HG03064 (cell line): Measurements from ENCODE around the gene C20orf144.

Source experiments
- ATAC-seq: cut with Tn5 transposase; IDR thresholded peaks from one replicate; pipeline ENCODE4 v1.9.1; 2021; ENCODE audit warnings: low read depth; ENCODE audit not compliant: unreplicated experiment

The C20orf144 gene

DNA sequence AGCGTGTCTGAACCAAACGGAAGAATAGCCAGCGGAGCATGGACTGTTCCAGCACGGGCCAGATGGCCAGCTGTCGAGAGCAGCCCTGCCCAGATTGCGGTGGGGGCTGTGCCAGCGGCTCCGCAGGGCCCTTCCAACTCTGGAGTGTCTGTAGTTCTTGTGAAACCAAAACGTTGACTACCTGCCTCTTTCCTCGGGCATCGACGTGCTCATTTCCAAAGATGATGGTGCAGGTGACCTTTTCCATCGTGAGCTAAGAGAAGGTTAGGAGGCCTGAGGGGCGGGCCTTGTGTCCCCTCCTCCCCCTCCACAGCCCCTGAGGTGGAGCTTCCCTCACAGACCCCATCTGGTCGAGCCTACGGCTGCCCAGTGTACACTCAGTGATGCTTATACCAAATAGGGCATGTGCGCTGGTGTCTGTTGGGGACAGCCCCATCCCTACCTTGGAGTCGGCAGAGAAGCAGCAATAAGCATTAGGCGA lies 12.9 kb upstream of the C20orf144 start:
- no peak for ATAC-seq

DNA sequence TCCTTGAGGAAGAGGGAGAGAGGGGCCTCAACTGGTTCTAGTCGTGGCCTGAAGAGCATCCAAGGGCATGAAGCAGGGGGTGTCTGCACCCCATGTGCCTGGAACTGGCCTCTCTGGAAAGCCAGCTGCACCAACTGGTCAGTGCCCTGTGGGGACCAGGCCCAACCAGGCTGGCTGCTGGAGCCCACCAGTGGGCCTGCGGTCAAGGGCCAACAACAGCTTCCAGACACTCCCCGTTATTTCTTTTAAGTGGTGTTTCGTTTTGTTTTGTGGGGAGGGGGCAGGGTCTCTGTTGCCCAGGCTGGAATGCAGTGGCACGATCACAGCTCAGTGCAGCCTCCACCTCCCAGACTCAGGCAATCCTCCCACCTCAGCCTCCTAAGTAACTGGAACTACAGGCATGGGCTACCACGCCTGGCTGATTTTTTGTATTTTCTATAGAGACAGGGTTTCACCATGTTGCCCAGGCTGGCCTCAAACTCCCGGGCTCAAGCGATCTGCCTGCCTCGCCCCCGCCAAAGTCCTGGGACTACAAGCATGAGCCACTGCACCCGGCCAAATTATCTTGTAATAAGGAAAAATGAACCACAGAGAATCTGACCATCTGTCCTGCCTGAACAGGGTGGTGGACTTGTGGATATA lies 11.9 kb upstream of the C20orf144 start:
- ATAC-seq: no peak

DNA sequence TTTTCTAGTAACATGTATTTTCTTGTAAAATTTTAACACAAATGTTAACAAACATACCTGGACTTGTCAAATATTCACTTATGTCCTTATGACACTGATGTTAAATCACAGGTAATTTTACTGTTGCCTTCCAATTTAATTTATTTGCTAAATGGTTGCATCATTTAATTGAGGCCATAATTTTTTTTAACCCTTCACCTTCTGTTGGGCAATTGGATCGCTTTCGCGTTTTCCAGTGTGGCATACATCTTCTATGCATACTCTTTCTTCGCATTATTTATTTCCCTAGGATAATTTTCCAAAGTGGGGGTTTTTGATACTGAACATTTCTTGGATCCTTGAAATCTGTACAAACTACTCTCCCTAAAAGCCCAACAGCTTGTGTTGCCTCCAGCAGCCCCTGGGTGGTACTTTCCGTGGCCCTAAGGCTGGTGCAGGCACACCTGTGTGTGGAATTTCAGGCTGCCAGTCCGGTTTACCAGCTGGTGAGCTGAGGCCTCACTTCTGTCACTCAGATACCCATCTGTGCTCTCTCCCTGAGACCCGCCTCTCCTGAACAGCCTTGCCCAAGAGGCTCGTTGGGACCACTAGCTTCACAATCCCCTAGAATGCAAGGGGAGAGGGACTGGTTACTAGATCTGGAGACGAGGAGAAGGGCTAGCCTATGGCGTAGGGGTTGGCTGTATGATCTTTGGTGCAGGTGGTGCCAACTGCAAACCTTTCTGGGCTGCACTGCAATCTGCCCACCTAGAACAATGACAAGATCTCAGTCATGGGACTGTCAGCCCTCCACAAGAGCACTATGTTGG lies 11.2 kb upstream of the C20orf144 start:
- no peak for ATAC-seq

DNA sequence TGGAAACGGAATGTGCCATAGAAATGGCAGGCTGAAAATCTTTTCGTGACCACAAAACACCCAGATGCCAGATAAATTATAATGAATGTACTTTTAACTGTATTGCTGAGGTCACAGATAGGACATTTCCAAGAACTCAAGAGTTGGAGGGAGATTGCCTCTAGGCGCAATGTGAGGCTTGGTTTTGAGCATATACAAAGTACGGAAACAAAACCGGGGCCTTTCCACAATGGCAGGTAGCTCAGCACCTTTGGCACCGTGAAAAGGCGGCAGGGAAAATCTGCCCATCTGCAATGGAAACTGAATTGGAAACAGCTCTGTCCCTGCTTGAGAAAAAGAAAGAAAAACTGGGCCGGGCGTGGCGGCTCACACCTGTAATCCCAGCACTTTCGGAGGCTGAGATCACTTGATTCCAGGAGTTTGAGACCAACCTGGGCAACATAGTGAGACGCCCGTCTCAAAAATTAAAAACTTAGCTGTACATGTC lies 10.5 kb upstream of the C20orf144 start:
- no peak for ATAC-seq

DNA sequence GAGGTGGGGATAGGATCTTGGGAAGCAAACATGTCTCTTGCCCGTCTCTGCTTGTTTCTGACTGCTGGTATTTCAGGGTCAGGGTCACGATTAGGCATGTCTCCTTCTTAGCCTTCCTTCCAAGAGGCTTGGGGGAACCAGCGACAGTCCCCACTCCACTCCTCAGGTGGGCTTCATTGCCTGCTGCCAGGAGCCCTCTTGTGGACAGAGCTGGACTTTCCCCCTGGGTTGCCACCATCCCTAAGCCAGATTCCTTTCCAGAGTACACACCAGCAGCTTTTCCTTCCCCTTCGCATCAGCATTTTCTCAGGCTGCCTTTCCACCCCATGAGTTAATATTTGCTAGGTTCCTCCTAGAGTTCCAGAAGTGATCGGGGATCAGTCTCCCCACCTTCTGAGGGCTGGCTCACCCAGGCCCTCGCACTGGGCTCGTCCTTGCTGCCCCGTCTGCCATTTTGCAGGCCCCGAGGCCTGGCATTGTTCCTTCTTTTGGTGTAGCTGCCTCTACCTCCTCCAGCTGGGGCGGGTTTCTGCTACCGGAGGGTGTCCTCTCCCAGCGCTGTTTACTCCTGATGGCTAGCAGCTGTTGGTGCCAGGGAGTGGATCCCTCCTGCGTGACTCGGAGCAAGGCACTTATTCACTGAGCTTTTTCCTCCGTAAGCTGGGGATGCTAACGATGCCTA lies 8.8 kb upstream of the C20orf144 start:
- no peak for ATAC-seq

DNA sequence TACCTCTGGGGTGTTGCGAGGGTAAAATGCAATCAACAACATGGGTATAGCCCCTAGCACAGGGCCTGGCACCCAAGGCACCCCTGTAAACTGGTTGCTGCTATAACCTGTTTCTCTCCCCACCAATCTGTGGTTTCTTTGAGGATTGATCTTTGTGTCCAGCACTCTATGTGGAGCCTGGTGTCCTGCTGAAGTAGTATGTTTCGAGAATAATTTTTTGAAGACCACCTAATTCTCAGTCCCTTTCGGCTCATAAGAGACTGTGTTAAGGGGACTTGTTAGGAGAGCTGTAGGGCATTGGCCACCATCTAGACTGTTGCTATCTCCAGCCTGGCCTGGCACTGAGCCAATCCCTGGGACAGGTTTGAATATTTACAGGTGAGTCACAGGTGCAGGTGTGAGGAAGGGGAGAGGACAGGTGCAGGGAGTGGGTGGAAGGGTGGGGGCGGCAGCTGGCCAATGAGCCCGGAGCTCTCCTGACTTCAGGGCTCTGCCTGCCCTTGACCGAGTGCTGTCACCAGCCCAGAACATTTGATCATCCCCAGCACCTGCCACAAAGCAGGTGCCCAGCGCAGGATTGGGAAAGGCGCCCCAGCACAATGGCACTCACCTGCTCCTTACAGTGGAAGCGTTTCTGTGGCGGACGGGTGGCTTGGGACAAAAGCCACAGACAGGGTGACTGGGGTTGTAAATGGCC lies 8.1 kb upstream of the C20orf144 start:
- ATAC-seq: no peak

DNA sequence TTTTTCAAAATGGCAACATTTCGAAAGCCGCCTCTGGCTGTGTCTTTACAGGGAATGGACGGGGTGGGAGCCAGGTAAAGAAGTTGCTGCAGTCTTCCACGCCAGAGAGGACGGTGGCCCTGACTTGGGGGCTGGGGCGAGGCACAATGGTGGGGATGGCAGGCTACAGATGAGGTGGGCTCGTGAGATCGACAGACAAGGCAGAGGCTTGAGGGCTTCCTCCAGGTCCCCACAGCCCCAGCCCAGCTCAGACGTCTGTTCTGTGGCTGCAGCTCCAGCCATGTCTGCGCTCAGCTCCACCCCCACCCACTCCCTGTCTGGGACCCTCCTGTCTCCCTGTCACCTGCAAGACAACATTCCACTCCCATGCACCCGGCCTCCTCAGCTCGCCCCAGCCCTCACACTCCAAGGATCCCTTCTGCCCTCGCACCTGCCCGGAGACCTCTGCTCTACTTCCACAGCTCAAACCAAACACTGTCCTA lies 7.4 kb upstream of the C20orf144 start:
- ATAC-seq: no peak

DNA sequence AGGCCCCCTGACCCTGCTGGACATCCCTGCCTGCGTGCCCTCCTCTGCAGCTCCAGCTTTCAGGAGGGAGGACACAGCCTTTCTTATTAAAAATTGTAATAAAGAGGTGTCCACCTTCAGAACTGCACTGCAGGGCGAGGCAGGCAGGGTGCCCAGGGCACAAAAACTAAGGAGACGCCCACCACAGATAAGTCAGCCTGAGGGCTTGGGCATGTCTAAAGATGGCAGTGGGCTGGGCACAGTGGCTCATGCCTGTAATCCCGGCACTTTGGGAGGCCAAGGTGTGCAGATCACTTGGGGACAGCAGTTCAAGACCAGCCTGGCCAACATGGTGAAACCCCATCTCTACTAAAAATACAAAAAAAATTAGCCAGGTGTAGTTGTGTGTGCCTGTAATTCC lies 7.0 kb upstream of the C20orf144 start:
- no peak for ATAC-seq

DNA sequence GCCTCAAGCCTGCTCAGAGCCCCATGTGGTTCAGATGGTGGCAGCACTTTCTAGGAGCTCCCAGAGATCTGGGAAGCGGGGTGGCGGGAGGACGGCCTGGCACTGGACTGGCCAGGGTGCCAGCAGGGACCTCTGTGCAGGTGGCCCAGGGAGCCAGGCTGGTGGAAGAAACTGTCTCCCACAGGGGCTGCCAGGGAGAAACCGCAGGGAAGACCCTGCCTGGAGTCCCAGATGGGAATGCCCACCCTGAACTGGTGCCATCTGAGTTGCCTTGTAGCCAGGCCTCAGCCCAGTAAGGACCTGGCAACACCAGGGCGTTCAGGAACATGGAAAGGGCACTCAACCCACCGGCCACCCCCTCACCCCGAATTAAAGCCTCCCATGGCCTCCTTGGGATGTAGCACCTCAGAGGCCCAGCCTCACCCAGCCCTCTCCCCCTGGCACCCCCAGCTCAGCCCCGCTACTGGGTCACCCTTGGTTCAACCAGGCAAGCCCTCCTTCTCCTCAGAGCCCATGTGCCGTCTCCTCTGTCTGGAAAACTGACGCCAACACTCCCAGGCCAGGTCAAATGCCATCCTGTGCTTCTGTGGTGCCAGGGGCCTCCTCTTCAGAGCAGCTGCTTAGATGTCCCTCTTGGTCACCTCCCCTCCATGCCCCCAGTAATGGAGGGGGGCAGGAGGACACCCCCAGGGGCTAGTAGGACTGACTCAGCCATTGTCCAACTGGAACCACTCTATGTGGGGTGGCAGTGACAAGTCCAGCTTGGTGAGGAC lies 5.9 kb upstream of the C20orf144 start:
- ATAC-seq: no peak

DNA sequence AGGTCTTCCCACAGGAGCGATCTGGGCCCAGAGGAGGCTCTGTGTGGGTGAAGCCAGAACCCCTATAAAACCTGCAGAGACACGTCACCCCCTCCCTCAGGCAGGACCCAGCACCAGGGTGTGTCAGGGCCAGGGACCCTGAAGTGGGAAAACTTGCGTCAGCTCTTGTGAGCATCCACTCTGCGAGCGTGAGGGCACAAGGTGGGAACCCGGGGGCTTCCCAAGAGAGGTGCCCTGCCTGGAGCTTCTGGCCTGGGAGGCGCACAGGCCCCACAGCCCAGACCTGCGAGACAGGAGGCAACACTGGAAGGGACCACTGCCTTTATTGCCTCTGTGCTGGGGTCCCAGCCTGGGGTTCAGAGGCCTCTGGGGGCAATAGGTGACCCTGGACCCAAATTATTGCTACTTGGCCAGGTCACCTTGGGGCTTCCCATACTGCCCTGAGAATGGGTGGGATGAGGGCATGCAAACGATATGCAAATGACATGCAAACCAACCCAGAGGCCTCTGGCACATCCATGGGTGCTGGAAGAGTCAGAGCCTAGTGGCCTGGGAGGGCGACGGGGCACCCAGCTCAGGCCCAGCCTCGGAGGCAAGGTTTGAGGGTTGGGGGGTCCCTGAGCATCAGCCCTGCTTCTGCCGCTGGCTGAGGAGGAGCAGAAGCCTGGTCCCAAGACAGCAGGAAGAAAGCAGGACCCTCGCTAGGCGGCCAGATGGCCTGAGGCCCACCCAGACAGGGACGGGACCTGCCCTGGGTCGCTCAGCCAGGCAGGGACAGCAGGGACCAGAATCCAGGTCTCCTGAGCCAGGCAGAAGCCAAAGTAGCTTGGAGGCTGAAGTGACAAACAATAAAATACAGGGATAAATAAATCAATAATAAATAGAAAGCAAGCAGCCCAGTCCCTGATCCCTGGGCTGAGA lies 5.1 kb upstream of the C20orf144 start:
- no peak for ATAC-seq

DNA sequence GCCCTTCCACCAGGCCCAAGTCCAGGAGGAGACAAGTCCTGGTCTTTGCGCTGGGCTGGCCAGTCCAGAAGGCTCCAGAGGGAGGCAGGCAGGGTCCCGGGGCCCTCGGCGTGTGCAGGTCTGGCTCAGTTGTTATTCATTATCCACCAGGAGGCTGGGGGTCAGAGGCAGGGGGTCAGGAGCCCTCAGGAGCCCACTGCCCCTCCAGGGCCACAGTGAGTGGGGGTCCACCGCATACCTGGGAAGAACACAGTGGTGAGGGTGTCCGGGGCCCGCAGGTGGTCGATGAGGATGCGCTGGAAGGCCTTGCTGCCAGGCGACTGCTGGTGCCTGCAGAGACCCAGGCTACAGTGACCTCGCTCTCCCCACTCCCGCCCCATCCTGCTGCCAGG lies 4.4 kb upstream of the C20orf144 start:
- no peak for ATAC-seq

DNA sequence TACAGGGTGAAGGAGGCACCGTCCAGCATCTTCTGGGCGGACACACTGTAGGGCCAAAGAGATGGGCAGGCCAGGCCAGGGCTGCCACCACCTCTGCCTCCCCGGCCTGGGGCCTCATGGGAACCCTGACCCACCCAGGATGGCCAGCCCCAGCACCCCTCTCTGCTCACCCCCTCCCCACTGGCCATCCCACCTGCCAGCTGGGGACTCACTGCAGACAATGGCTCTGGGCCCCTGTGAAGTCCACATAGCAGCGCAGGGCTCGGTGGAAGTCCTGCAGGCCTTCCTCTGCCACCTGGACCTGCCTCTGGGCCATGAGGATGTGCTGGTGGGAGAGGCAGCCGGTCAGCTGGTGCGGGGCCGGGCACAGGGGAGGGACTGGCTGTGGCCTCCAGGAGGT lies 3.6 kb upstream of the C20orf144 start:
- no peak for ATAC-seq

DNA sequence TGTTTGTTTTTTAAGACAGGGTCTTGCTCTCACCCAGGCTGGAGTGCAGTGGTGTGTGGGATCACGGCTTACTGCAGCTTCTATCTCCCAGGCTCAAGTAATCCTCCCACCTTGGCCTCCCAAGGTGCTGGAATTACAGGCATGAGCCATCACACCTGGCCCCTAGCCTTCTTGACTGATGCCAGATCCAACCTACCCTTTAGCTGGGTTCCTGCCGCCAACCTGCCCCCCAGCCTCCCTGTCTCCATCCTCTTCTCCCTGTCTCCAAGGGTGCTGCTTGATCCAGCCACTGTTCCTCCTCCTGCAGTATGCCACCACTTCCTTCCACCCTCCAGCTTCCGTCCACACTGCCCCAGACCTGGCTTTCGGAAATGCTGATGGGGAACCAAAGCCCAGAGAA lies 3.2 kb upstream of the C20orf144 start:
- ATAC-seq: no peak

DNA sequence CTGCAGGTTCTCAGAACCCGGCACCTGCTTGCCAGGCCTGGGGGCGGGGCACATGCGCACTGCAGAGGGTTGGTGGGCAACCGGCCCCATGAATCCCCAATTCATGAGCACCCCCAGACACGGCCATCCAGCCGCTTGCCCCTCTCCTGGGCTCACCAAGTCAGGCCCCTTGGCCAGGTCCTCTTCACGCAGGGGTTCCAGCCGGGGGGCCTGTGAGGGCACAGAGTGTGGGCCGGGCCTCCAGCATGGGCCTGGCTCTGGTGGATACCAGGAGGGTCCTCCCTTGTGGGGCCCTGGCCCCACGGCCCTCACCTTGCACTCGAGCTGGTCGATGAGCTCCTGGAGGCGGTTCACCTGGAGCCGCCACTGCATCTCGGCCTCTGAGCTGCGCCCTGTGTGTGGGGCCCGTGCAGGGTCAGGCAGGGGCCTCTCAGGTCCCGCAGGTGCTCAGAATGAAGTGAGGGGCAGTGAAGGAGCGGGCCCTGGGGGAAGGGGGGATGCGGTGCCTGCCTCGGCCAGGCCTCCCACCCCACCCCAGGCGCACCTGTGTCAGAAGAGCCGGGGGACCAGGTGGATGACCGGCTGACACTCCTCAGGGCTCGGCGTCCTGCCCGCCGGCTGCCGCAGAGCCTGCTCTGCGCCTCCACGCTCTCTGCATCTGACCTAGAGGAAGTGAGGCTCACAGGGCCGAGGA lies 2.6 kb upstream of the C20orf144 start:
- ATAC-seq: no peak

DNA sequence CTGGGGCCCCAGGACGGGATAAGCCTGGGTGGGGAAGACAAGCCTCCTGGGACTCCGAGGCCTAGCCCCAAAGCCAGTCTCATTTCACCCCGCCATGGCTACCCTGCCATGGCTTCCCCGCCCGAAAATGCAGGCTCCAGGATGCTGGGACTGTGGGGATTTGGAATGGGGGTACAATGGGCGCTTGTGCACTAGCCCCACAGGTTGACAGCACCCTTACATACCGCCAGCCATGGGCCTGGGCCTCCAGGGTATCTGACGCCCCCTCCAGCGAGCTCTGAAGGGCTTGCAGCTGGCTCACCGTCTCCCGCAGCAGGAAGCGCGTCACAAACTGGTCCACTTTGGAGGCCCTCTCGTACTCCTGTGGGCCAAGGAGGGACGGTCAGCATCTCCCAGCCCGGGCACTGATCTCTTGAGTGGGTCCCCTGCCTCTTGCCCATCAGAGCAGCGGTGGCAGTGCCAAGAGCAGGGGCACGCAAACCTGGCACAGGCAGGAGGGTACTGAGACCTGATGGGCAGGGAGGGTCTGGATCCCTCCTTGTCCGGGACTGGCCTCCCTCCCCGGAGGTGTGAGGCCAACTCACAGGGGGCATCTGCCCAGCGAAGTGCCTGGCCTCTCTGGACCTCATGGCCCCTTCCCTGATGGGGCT lies 2.0 kb upstream of the C20orf144 start:
- ATAC-seq: no peak

DNA sequence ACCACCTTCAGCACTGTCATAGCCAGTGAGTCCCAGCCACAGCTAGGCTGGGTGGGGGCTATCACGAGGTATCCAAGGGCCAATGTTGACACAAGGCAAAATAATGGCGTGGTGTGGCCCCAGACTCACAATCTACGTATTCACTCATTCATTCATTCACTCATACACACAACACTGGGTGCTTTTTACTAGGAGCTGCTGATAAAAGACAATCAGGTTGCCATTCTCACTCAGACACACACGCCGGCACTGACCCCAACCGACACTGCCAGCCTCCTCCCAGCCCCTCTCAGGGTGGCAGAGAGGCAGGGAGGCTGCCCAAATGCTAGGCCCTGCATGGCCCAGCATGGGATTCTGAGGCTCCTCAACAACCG lies 1.5 kb upstream of the C20orf144 start:
- no peak for ATAC-seq

DNA sequence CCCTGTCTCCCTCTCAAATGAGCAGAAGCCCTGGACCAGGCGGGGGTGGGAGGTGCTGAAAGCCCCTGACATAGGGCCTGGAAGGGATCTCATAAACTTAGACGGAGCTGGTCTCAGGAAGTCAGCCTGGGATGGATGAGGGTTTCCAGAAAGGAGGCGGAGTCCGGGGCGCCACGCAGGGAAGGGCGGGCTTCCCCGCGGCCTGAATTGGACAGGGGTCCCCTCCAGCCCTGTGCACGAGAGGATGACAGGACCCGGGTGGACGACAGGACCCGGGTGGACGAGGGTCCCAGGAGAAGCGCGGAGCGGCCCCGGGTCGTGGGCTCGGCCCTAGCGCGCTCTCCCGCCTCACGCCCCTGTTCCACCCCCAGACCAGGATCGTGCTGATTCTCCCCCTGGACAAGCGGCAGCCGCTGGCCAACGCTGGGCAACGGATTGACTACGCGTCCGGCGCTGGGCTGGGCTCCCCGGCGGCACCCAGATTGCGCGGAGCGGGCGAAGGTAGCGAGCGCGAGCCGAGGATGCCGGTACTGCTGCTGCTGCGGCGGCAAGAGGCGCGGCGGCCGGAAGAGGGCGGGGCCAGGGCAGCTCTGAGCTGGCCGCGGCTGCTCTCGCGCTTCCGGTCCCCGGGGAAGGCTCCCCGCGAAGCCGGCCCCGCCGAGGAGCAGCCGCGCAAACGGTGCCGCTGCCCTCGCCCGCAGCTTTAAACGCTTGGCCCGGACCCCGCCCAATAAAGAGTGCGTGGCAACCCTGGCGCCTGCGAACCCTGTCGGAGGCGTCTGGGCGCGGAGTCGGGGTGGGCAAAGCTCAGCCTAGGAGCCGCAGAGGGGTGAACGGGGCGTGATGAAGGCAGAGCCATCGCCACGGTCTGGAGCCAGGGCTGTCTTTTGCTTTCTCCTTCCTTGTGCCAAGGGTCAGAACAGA lies 1.3 kb downstream of the C20orf144 start:
- ATAC-seq: no peak
